HG02973 (cell line): ENCODE data around the gene ZMYND19.
"Not testable (repeated sequence)": the region's sequence is repeated elsewhere in the genome, so short reads cannot be mapped to it uniquely, and the experiment has no call there.

ENCODE experiments used
- ATAC-seq: cut with Tn5 transposase; IDR thresholded peaks from one replicate; pipeline ENCODE4 v1.9.1; 2021; ENCODE audit warnings: moderate library complexity; ENCODE audit not compliant: unreplicated experiment

The ZMYND19 gene

DNA sequence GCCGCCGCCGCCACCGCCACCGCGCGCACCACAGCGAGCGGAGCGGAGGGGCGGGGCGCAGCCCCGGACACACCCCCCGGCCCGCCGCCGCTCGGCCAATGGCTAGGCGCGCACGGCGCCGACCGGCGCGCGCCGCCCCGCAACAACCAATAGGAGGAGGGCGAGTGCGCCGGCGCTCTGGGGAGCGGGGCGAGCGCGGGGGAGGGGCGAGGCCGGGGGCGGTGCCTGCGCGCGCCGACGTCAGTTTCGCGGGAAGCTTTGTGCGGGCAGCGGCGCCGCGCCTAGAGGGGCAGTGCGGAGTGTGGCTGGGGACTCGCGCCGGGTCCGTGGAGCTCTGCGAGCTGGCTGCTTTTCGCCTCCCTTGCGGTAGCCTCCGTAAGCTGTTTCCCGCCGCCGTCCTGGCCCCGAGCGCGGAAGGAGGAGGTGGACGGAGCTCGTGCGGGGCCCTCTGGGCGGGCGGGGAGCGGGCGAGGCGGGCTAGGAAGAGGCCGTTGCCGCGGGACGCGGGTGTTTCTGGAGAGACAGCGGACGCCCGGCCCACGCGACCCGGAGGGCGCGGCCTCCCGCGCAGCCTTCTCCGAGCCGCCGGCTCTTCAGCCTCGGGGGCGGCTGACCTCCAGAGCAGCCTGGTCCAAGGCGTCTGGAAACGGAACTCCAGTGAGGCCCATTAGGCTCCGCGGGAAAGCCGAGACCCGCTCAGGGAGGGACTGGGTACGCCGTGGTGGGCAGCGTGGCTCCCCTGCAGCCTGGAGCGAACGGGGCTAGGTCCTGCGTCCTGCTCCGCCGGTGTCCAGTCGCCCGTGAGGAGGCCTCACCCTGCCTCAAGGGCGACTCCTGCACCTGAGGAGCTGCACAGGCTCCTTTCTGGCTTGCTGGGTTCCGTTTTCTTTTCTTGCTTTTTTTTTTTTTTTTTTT, at the start of gene ZMYND19:
TSS of gene ZMYND19 (minus strand) at position 44 of the 915 bp plus-strand sequence. CDS start 249 bp downstream, outside the sequence.
- peak; percentile 73 for ATAC-seq

DNA sequence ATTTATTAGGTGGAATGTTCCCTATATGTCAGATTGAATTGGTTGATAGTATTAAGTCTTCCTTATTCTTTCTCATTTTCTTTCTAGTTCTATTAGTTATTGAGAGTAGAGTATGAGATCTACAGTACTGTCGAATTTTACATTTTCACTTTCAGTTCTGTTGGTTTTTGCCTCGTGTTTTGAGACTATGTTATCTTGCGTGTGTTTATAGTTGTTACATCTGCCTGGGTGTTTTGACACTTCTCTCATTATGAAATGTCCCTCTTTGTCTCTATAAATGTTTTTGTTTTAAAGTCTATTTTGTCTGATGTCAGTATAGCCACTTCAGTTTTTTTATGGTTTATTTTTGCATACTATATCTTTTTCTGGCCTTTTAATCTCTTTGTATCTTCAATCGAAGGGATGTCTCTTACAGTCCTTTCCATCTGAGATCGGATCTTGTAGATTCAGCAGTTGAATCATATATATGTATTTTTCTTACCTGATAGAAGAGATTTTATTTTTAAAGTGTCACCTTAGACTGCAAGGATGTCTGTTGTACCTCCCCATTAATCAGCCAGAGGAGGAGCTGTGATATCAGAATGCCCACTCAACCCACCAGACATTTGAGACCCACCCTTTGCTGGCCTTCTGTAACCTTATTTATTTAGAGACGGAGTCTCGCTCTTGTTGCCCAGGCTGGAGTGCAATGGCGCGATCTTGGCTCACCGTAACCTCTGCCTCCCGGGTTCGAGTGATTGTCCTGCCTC, 49.2 kb upstream of the ZMYND19 start:
- peak; percentile 50 for ATAC-seq

- ATAC-seq: no peak
Measured at GRCh38 chr9:137638680-137639079, 48.4 kb upstream of the ZMYND19 start.

DNA sequence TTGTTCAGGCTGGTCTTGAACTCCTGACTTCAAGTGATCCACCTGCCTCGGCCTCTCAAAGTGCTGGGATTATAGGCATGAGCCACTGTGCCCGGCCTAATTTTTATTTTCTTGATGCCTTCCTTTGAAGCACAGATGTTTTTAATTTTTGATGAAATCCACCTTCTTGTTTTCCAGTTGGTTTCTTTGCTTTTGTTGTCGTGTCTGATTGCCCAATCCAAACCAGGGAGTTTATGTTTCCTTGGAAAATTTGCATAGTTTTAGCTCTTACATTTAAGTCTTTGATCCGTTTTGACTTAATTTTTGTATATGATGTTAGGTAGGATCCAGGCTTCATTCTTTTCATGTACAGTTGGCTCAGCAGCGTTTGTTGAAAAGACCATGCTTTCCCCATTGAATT, 43.7 kb upstream of the ZMYND19 start:
- ATAC-seq: no peak

GRCh38 chr9:137632230-137633161, 42.2 kb upstream of the ZMYND19 start:
- no peak for ATAC-seq

DNA sequence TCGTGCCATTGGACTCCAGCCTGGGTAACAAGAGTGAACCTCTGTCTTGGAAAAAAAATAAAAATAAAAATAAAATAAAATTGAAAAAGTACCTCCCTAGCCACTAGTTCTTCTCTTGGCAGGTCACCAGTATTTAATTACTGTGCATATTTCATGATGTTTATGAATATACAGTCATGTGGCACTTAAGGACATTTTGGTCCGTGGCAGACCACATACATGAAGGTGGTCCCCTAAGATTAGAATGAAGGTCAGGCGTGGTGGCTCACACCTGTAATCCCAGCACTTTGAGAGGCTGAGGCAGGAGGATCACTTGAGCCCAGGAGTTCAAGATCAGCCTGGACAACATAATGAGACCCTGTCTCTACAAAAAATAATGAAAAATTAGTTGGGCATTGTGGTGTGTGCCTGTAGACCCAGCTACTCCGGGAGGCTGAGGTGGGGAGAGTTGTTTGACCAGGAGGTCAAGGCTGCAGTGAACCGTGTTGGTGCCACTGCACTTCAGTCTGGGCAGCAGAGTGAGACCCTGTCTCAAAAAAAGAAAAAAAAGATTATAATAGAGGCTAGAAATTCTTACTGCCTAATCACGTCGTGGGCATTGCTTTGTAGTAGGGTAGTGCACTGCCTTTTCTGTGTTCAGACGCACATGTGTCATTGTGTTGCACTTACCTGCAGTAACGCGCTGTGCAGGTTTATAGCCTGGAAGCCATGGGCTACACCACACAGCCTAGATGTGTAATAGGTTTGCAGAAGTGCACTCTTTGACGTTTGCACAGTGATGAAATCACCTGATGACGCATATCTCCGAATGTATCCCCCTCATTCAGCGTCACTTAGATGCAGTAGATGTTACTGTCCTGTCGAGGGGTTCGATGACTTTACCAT, 41.3 kb upstream of the ZMYND19 start:
- ATAC-seq: no peak

DNA sequence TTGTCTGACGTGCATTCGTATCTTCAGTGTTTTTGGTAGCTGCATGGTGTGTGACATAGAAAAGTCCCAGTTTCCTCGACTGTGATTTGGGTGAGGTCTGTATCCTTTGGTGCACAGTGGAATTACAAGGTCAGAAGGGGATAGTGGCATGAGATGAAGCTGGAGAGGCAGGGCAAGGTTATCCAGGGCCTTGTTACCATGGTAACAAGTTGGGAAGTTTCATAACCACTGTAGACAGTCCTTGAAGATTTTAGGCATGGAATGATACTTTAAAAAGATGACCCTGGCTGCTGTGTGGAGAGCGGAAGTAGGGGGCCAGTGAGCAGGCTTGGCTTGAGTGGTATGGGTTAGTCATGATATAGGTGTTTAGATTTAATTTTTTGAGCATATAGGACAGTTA, 40.4 kb upstream of the ZMYND19 start:
- no peak for ATAC-seq

GRCh38 chr9:137630126-137630525, 39.8 kb upstream of the ZMYND19 start:
- no peak for ATAC-seq

GRCh38 chr9:137627406-137627805, 37.1 kb upstream of the ZMYND19 start:
- not testable (repeated sequence) for ATAC-seq

GRCh38 chr9:137626464-137626863, 36.2 kb upstream of the ZMYND19 start:
- no peak for ATAC-seq

- not testable (repeated sequence) for ATAC-seq
Measured at GRCh38 chr9:137622211-137622610, 31.9 kb upstream of the ZMYND19 start.

- no peak for ATAC-seq
Measured at GRCh38 chr9:137621131-137621757, 30.9 kb upstream of the ZMYND19 start.

GRCh38 chr9:137620581-137620980, 30.3 kb upstream of the ZMYND19 start:
- no peak for ATAC-seq

DNA sequence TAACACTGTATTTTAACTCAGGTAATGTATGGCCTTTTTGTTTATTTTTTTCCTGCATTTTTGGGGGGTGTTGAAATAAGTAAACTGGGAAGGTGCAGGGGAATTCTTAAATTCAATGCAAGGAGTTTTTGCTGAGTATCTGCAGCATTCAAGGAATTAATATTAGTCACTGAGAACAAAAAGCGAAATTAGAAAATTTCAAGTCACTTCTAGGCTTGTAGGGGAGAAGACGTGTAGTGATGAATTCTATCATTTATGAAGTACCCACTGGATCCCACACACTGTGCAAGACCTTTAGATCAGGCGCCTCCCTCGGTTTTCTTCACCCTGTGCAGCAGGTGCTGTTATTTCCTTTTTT, 29.7 kb upstream of the ZMYND19 start:
- no peak for ATAC-seq

DNA sequence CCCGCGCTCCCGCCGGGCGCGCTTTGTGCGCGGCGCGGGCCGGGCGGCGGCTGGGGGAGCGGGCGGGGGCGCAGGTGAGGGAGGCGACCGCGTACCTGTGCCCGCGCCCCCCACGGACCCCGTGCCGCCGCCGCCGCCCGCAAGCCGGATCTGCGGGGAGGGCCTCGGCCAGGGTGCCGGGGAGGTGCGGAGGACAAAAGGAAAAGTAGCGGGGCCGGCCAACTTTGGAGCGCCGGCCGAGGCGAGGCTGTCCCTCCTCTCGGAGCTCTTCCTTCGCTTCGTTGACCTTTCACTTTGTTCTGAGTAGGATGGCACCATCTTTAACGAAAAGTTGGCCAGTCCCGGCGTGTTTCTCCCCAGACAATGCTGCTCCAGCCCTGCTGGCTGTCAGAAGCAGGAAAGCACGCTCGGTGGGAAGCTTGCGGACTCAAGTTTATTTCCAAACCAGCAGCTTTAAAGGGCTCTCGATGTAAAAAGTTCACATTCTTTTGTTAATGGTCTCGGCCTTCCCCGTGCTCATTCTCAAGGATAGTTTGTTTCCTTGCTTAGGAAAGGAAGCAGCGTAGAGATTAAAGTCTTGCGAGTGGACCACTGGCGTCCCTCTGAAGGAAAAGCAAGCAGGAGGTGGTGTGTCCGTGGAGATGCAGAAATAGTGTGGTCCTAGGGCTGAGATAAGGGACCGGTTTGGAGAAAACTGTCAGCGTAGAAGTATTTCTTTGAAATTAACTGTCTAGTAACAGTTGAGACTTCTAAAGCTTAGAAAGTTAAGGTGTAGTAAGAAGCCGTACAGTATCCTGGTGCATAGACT, 29.1 kb upstream of the ZMYND19 start:
- ATAC-seq: peak; percentile 19

DNA sequence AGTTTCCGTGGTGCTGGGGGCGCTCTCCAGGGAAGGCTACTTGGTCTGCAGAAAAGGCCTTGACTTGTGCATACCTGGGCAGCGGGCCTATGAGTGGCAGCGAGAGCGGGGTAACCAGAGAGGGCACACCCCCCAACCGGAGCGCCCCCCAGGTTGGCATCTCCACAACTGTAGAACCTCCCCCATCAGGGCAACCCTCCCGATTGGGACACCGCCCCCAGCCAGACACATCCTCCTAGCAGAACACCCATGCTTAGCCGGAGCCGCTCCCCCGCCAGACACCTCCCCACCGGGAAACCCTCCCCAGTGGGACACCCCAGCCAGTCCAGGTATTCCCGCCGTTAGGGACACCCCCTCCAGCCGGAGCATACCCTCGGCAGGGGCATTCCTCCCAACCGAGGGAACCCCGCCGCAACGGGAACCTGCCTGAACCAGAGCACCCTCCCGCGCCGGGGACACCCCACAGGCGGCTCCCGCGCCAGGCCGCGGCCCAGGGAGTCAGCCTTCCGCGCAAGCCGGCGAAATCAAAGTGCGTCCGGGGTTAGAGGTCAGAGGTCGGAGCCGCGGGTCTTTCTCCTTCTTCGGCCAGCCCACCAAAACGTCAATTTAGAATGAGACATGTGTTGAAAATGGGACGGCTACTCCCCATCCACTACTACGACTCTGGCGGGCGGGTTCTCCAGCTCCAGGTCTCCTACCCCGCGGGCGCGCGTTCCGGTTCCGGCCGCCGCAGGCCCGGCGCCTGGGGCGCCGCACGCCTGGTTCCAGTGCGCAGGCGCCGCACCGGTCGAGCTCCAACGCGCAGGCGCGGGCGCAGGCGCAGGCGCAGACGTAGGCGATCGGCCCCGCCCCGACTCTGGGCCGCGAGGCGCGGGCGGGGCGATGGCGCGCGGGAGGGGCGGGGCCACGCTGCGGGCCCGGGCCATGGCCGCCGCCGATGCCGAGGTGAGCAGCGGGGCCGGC, 28.1 kb upstream of the ZMYND19 start, which contains the start of gene EHMT1:
TSS of gene EHMT1 (plus strand) at position 901 of the 963 bp plus-strand sequence. CDS start at position 925, 24 bp downstream.
- peak; percentile 49 for ATAC-seq

- no peak for ATAC-seq
Measured at GRCh38 chr9:137615387-137615871, 25.1 kb upstream of the ZMYND19 start.
